Lower leg skin (tissue), 4 donors: ENCODE measurements around the gene ADRB2. TPM values are rescaled to one million over a fixed set of nuclear protein-coding genes. Genes with fewer than 3 reads are reported as not detected.

Experiments
- DNase-seq, 2 donors: peaks; one replicate each; pipeline ENCODE4 v3.0.0-alpha.2; 2019; ENCODE audit warnings: low spot score in 2 of 2
- H3K4me3 ChIP-seq: fragments of 200-600 bp; sonication (generic); 2 replicates; pipeline ENCODE4 v1.5.1; 2017; ENCODE audit warnings: mild to moderate bottlenecking, low read depth; ENCODE audit not compliant: poor library complexity, severe bottlenecking
- CTCF ChIP-seq, 3 donors: fragments of 450-650 bp; IDR thresholded peaks; one replicate each; pipeline ENCODE4 v1.5.1; 2016; ENCODE audit warnings: antibody characterized with exemption in 3 of 3, mild to moderate bottlenecking in 3 of 3, moderate library complexity in 2 of 3
- POLR2A ChIP-seq, 2 donors: fragments of 450-650 bp; IDR thresholded peaks; one replicate each; pipeline ENCODE4 v1.6.1; 2016 to 2017; ENCODE audit warnings: antibody characterized with exemption in 2 of 2, mild to moderate bottlenecking in 1 of 2, moderate library complexity in 1 of 2
- WGBS, 2 donors: methylation state at CpG; one replicate each; pipeline ENCODE4 v1.1.5; 2018; 5-methylcytosine and 5-hydroxymethylcytosine counted together
- intact Hi-C: fragments of 100-400 bp; cut with DNase I; formaldehyde crosslinking; loops from one replicate; pipeline ENCODE4 v1.15.0; 2023; ENCODE audit warnings: low total_unique reads
- total RNA-seq, 4 donors: library from RNA; depleted of rRNA; stranded (reverse); fragments of >200 nt; gene quantifications; one replicate each; pipeline ENCODE4 v1.1.0, GENCODE V29; 2016

ADRB2 gene
- total RNA-seq, 4 donors from 2014 or later: 31.4 to 90.3 (median 42.9) TPM

GRCh38 chr5:148820461-148821395 is 5.7 kb upstream of the ADRB2 start:
- TF ChIP-seq POLR2A (IDR thresholded peaks at IDR 0.05): no peak
- TF ChIP-seq CTCF (IDR thresholded peaks at IDR 0.05): no peak
- DNase-seq: no peak
- H3K4me3 ChIP-seq: no peak overlapping the region
- intact Hi-C loops: loop anchor here (10.0 kb wide), 1 partner anchor 154 kb away; no protein-coding TSS in a partner anchor
- 40 to 62% methylated on average over 6 of the region's 6 CpGs for WGBS, 2 donors

GRCh38 chr5:148823871-148824270 is 2.5 kb upstream of the ADRB2 start:
- no peak for DNase-seq
- WGBS, 2 donors: 76 to 80% methylated on average over 2 of the region's 2 CpGs
- TF ChIP-seq CTCF (IDR thresholded peaks at IDR 0.05) (no peak), POLR2A (IDR thresholded peaks at IDR 0.05) (no peak)
- intact Hi-C loops: loop anchor here (10.0 kb wide), 1 partner anchor 151 kb away; no protein-coding TSS in a partner anchor
- no peak overlapping the region for H3K4me3 ChIP-seq

GRCh38 chr5:148825716-148826052 is 727 bp upstream of the ADRB2 start:
- 0 to 2% methylated on average over 9 of the region's 9 CpGs for WGBS, 2 donors
- no peak for DNase-seq
- intact Hi-C loops: loop anchor here (10.0 kb wide), 1 partner anchor 149 kb away; no protein-coding TSS in a partner anchor
- peak overlapping the region; percentile 51 for H3K4me3 ChIP-seq
- TF ChIP-seq POLR2A (IDR thresholded peaks at IDR 0.05): no peak
- no peak for TF ChIP-seq CTCF (IDR thresholded peaks at IDR 0.05)

- TF ChIP-seq CTCF (IDR thresholded peaks at IDR 0.05) (no peak), POLR2A (IDR thresholded peaks at IDR 0.05) (no peak)
- WGBS, 2 donors: 5 to 10% methylated on average over 10 to 17 of the region's 28 CpGs
- H3K4me3 ChIP-seq: peak overlapping the region; percentile 46
- DNase-seq: no peak
- intact Hi-C loops: loop anchor here (10.0 kb wide), 1 partner anchor 148 kb away; no protein-coding TSS in a partner anchor
Measured at GRCh38 chr5:148826739-148827070, 294 bp downstream of the ADRB2 start.

- no peak for TF ChIP-seq POLR2A (IDR thresholded peaks at IDR 0.05)
- TF ChIP-seq CTCF (IDR thresholded peaks at IDR 0.05): no peak
- H3K4me3 ChIP-seq: peak overlapping the region; percentile 46
- 38 to 42% methylated on average over 7 of the region's 7 CpGs for WGBS, 2 donors
- intact Hi-C loops: loop anchor here (10.0 kb wide), 1 partner anchor 147 kb away; no protein-coding TSS in a partner anchor
- DNase-seq: no peak
Measured at GRCh38 chr5:148827723-148828122, 1.3 kb downstream of the ADRB2 start.
